ENCODE results near the gene COL8A2.

GRCh38 chr1:36143424-36143823, 18.4 kb upstream of the COL8A2 start:
- TF ChIP-seq, protein P1, sequence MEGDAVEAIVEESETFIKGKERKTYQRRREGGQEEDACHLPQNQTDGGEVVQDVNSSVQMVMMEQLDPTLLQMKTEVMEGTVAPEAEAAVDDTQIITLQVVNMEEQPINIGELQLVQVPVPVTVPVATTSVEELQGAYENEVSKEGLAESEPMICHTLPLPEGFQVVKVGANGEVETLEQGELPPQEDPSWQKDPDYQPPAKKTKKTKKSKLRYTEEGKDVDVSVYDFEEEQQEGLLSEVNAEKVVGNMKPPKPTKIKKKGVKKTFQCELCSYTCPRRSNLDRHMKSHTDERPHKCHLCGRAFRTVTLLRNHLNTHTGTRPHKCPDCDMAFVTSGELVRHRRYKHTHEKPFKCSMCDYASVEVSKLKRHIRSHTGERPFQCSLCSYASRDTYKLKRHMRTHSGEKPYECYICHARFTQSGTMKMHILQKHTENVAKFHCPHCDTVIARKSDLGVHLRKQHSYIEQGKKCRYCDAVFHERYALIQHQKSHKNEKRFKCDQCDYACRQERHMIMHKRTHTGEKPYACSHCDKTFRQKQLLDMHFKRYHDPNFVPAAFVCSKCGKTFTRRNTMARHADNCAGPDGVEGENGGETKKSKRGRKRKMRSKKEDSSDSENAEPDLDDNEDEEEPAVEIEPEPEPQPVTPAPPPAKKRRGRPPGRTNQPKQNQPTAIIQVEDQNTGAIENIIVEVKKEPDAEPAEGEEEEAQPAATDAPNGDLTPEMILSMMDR (IDR thresholded peaks at IDR 0.05; ENCODE audit: insufficient read depth, low read length, poor library complexity, severe bottlenecking), result no peak
- TF ChIP-seq EZH2phosphoT487 (conservative IDR thresholded peaks at IDR 0.05; ENCODE audit: low read length), result no peak
